Testis (tissue), 3 donors: ENCODE measurements around the gene SPINK2. TPM values are rescaled to one million over a fixed set of nuclear protein-coding genes. Genes with fewer than 3 reads are reported as not detected.

Experiments used
- DNase-seq: peaks from one replicate; pipeline ENCODE4 v3.0.0-alpha.2; 2019
- H3K27ac ChIP-seq, 2 donors: fragments of 200-600 bp; sonication (generic); one replicate each; pipeline ENCODE4 v1.5.1; 2019
- H3K27me3 ChIP-seq: fragments of 200-600 bp; sonication (generic); one replicate; pipeline ENCODE4 v1.5.1; 2019
- H3K36me3 ChIP-seq: fragments of 200-600 bp; sonication (generic); one replicate; pipeline ENCODE4 v1.5.1; 2017; ENCODE audit warnings: low read depth; ENCODE audit errors: missing control alignments
- H3K4me1 ChIP-seq: fragments of 200-600 bp; sonication (generic); one replicate; pipeline ENCODE4 v1.5.1; 2019
- H3K4me3 ChIP-seq, 2 donors: fragments of 200-600 bp; sonication (generic); one replicate each; pipeline ENCODE4 v1.5.1; 2017 to 2019
- H3K9me3 ChIP-seq: fragments of 200-600 bp; sonication (generic); one replicate; pipeline ENCODE4 v1.5.1; 2017
- CTCF ChIP-seq, 3 experiments: fragments of 450-650 bp in 2 of 3; fragments of 200-600 bp in 1 of 3; sonication (generic) in 1 of 3; IDR thresholded peaks; one replicate each; pipeline ENCODE4 v1.5.1; 2016 to 2019; ENCODE audit warnings: antibody characterized with exemption in 3 of 3, mild to moderate bottlenecking in 2 of 3, moderate library complexity in 1 of 3
- POLR2A ChIP-seq: fragments of 450-650 bp; IDR thresholded peaks from one replicate; pipeline ENCODE4 v1.6.1; 2017; ENCODE audit warnings: antibody characterized with exemption, mild to moderate bottlenecking, moderate library complexity
- WGBS, 2 donors: methylation state at CpG; one replicate each; pipeline ENCODE4 v1.1.5; 2018; 5-methylcytosine and 5-hydroxymethylcytosine counted together
- intact Hi-C: fragments of 100-400 bp; cut with DNase I; formaldehyde crosslinking; loops from one replicate; pipeline ENCODE4 v1.15.1; 2023; ENCODE audit warnings: low total_unique reads
- polyA plus RNA-seq: library from polyadenylated mRNA; stranded (reverse); fragments of 350-450 nt; fragmentation: Illumina TruSeq; extraction: RNeasy Lipid Tissue Mini Kit (QIAGEN cat#74804); gene quantifications from one replicate; pipeline ENCODE4 v1.2.3, GENCODE V29; 2014; ENCODE audit warnings: low read depth, low replicate concordance; ENCODE audit not compliant: insufficient read depth
- total RNA-seq, 2 donors: library from RNA; depleted of rRNA; stranded (reverse); fragments of >200 nt; gene quantifications; one replicate each; pipeline ENCODE4 v1.2.3, GENCODE V29; 2016

Gene SPINK2
- total and polyA plus RNA-seq, 3 donors from 2014 or later = 183 to 633 (median 251) TPM

GRCh38 chr4:56791316-56791715 is 30.2 kb downstream of the SPINK2 start:
- Histone ChIP-seq H3K4me3 (no peak overlapping the region), H3K27me3 (no peaks in the 10 kb centered on the region), H3K27ac (no peak overlapping the region), H3K36me3 (no peaks in the 10 kb centered on the region), H3K4me1 (peaks cover 22% of the 10 kb centered on the region), H3K9me3 (no peaks in the 10 kb centered on the region)
- no peak for DNase-seq
- intact Hi-C loops = loop anchor here (10.0 kb wide), 1 partner anchor 217 kb away; no protein-coding TSS in a partner anchor
- WGBS, 2 donors = 93% methylated on average over 4 of the region's 4 CpGs
- TF ChIP-seq CTCF (IDR thresholded peaks at IDR 0.05) (no peak), POLR2A (no peak)

GRCh38 chr4:56790691-56791091 is 30.8 kb downstream of the SPINK2 start:
- Histone ChIP-seq H3K27me3 (no peaks in the 10 kb centered on the region), H3K36me3 (no peaks in the 10 kb centered on the region), H3K9me3 (no peaks in the 10 kb centered on the region), H3K27ac (no peak overlapping the region), H3K4me3 (no peak overlapping the region), H3K4me1 (peaks cover 22% of the 10 kb centered on the region)
- no peak for DNase-seq
- TF ChIP-seq POLR2A (no peak), CTCF (IDR thresholded peaks at IDR 0.05) (no peak)
- intact Hi-C loops = loop anchor here (10.0 kb wide), 1 partner anchor 216 kb away; no protein-coding TSS in a partner anchor
- 50 to 52% methylated on average over 1 of the region's 1 CpG for WGBS, 2 donors

- WGBS, 2 donors = 88% methylated on average over 5 to 7 of the region's 7 CpGs
- H3K36me3 ChIP-seq = no peaks in the 10 kb centered on the region
- intact Hi-C loops = no loop called here
- no peak overlapping the region for H3K4me3 ChIP-seq
- DNase-seq = no peak
- no peak overlapping the region for H3K27ac ChIP-seq
- H3K27me3 ChIP-seq = no peaks in the 10 kb centered on the region
- TF ChIP-seq CTCF (IDR thresholded peaks at IDR 0.05) = no peak
- TF ChIP-seq POLR2A = no peak
- H3K9me3 ChIP-seq = no peaks in the 10 kb centered on the region
- peaks cover 11% of the 10 kb centered on the region for H3K4me1 ChIP-seq
Measured at GRCh38 chr4:56788081-56788480, 33.4 kb downstream of the SPINK2 start.

- Histone ChIP-seq H3K9me3 (no peaks in the 10 kb centered on the region), H3K27ac (peak overlapping the region in 1 of 2 donors; percentile 39), H3K36me3 (no peaks in the 10 kb centered on the region), H3K27me3 (no peaks in the 10 kb centered on the region), H3K4me3 (no peak overlapping the region), H3K4me1 (peaks cover 11% of the 10 kb centered on the region)
- 51 to 68% methylated on average over 6 of the region's 6 CpGs for WGBS, 2 donors
- DNase-seq = peak; percentile 40
- intact Hi-C loops = no loop called here
- TF ChIP-seq POLR2A (no peak), CTCF (IDR thresholded peaks at IDR 0.05) (no peak)
Measured at GRCh38 chr4:56787380-56787779, 34.1 kb downstream of the SPINK2 start.

- no peak overlapping the region for H3K4me3 ChIP-seq
- TF ChIP-seq CTCF (IDR thresholded peaks at IDR 0.05) (no peak), POLR2A (no peak)
- no peaks in the 10 kb centered on the region for H3K36me3 ChIP-seq
- H3K27ac ChIP-seq = peak overlapping the region in 1 of 2 donors; percentile 39
- DNase-seq = peak; percentile 67
- intact Hi-C loops = no loop called here
- H3K4me1 ChIP-seq = peaks cover 11% of the 10 kb centered on the region
- no peaks in the 10 kb centered on the region for H3K27me3 ChIP-seq
- 25 to 35% methylated on average over 9 of the region's 9 CpGs for WGBS, 2 donors
- no peaks in the 10 kb centered on the region for H3K9me3 ChIP-seq
Measured at GRCh38 chr4:56786955-56787354, 34.5 kb downstream of the SPINK2 start.
